ENCODE results near the gene SOD1.

The SOD1 gene

GRCh38 chr21:31666445-31667010, 7.0 kb downstream of the SOD1 start:
- H3K4me3 ChIP-seq (ENCODE audit: low read length), result no peak overlapping the region
- TF ChIP-seq ZNF274 (IDR thresholded peaks at IDR 0.05; ENCODE audit: low read depth, low read length), result no peak

- no peak overlapping the region for H3K4me3 ChIP-seq (ENCODE audit: low read length)
- no peak for TF ChIP-seq ZNF274 (IDR thresholded peaks at IDR 0.05; ENCODE audit: low read depth, low read length)
Observed at GRCh38 chr21:31667132-31667531, 7.6 kb downstream of the SOD1 start.

GRCh38 chr21:31667639-31668038, 8.1 kb downstream of the SOD1 start:
- no peak overlapping the region for H3K4me3 ChIP-seq (ENCODE audit: low read length)
- no peak for TF ChIP-seq ZNF274 (IDR thresholded peaks at IDR 0.05; ENCODE audit: low read depth, low read length)

GRCh38 chr21:31668651-31669491, 9.4 kb downstream of the SOD1 start:
- TF ChIP-seq ZNF274 (IDR thresholded peaks at IDR 0.05; ENCODE audit: low read depth, low read length), result no peak
- no peak overlapping the region for H3K4me3 ChIP-seq (ENCODE audit: low read length)

- H3K4me3 ChIP-seq (ENCODE audit: low read length), result no peak overlapping the region
- TF ChIP-seq ZNF274 (IDR thresholded peaks at IDR 0.05; ENCODE audit: low read depth, low read length), result no peak
Observed at GRCh38 chr21:31670070-31670469, 10.6 kb downstream of the SOD1 start.

- H3K4me3 ChIP-seq (ENCODE audit: low read length), result no peak overlapping the region
- no peak for TF ChIP-seq ZNF274 (IDR thresholded peaks at IDR 0.05; ENCODE audit: low read depth, low read length)
Observed at GRCh38 chr21:31671146-31671716, 11.7 kb downstream of the SOD1 start.

- H3K4me3 ChIP-seq (ENCODE audit: low read length), result no peak overlapping the region
- no peak for TF ChIP-seq ZNF274 (IDR thresholded peaks at IDR 0.05; ENCODE audit: low read depth, low read length)
Observed at GRCh38 chr21:31671931-31672330, 12.4 kb downstream of the SOD1 start.

- no peak overlapping the region for H3K4me3 ChIP-seq (ENCODE audit: low read length)
- TF ChIP-seq ZNF274 (IDR thresholded peaks at IDR 0.05; ENCODE audit: low read depth, low read length), result no peak
Observed at GRCh38 chr21:31673321-31673912, 13.9 kb downstream of the SOD1 start.

- H3K4me3 ChIP-seq (ENCODE audit: low read length), result no peak overlapping the region
- TF ChIP-seq ZNF274 (IDR thresholded peaks at IDR 0.05; ENCODE audit: low read depth, low read length), result no peak
Observed at GRCh38 chr21:31675318-31675717, 15.8 kb downstream of the SOD1 start.

- no peak for TF ChIP-seq ZNF274 (IDR thresholded peaks at IDR 0.05; ENCODE audit: low read depth, low read length)
Observed at GRCh38 chr21:31675960-31676359, 16.5 kb downstream of the SOD1 start.

GRCh38 chr21:31677047-31677446, 17.6 kb downstream of the SOD1 start:
- no peak overlapping the region for H3K4me3 ChIP-seq (ENCODE audit: low read length)
- no peak for TF ChIP-seq ZNF274 (IDR thresholded peaks at IDR 0.05; ENCODE audit: low read depth, low read length)

More at GRCh38 chr21:31675960-31676359, 16.5 kb downstream of the SOD1 start:
- H3K4me3 ChIP-seq (ENCODE audit: low read length), result no peak overlapping the region

GRCh38 chr21:31678478-31678877, 19.0 kb downstream of the SOD1 start:
- no peak for TF ChIP-seq ZNF274 (IDR thresholded peaks at IDR 0.05; ENCODE audit: low read depth, low read length)
- no peak overlapping the region for H3K4me3 ChIP-seq (ENCODE audit: low read length)

- H3K4me3 ChIP-seq (ENCODE audit: low read length), result no peak overlapping the region
- no peak for TF ChIP-seq ZNF274 (IDR thresholded peaks at IDR 0.05; ENCODE audit: low read depth, low read length)
Observed at GRCh38 chr21:31682620-31683019, 23.1 kb downstream of the SOD1 start.

- no peak for TF ChIP-seq ZNF274 (IDR thresholded peaks at IDR 0.05; ENCODE audit: low read depth, low read length)
- H3K4me3 ChIP-seq (ENCODE audit: low read length), result no peak overlapping the region
Observed at GRCh38 chr21:31683029-31683428, 23.5 kb downstream of the SOD1 start.

GRCh38 chr21:31684918-31685317, 25.4 kb downstream of the SOD1 start:
- H3K4me3 ChIP-seq (ENCODE audit: low read length), result no peak overlapping the region
- no peak for TF ChIP-seq ZNF274 (IDR thresholded peaks at IDR 0.05; ENCODE audit: low read depth, low read length)

Measured in GM08714 (cell line).